SKM-1 (cell line): ENCODE measurements around the gene PDZRN3.

Experiments used
- DNase-seq: peaks from one replicate; lab custom pipeline; 2025; ENCODE audit not compliant: unreplicated experiment; lab: John Stamatoyannopoulos, UW

PDZRN3 gene

DNA sequence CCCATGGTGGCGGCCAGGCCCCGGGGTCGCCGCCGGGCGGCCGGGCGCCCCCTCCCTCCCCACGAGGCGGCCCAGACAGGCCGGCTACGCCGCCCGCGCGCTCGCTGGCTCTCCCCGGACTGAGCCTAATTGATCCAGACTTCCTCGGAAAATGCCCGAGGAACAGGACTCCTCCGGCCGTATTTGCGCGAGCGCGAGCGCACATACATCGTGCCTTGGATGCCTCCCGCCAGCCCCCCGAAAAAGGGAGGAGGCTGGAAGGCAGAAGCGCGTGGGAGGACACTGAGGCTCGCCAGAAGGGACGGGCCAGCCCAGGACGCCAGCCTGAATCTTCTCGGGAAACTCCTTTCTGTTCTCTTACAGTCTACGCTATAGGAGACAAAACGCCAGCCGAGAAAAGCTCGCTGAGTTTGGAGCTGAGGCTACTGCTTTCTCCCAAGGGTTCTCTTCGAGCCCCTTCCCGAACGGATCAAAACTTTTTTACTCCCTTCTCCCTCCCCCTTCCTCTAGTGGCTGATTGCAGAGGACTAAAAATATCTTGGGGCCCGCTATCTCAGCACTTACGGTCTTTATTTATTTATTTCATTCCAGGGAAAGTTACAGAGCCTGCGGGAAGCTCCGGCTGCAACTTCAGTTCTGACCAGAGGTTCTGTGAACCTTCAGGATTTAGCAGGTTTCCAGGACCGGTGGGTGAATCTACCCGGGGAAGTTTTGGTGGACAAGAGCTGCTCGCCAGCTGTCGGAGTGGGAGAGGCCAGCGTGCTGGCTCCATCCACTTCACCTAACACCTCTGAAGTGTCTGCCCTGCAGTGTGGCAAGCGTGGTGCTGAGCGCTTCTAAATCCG is at the start of gene PDZRN3:
Gene PDZRN3 (minus strand): TSS at position 121 of the 845 bp plus-strand sequence.
- no peak for DNase-seq

DNA sequence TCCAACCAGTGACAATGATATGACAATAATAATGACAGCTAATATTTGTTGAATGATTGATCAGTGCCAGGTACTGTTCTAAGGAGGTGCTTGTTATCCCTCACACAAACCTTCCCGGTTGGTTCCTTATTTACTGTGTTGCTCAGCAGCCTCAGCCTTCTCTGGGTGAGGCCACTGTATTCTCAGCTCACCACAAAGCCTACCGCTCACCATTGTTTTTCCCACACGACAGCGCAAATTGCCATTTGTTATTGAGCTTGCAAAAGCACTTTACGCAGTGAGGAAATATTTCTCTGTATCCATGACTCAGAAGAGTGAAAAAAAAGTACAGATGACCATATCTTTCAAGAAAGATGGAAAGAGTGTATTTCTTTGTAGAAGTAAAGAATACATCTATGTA is 49.5 kb upstream of the PDZRN3 start:
- DNase-seq: no peak

DNA sequence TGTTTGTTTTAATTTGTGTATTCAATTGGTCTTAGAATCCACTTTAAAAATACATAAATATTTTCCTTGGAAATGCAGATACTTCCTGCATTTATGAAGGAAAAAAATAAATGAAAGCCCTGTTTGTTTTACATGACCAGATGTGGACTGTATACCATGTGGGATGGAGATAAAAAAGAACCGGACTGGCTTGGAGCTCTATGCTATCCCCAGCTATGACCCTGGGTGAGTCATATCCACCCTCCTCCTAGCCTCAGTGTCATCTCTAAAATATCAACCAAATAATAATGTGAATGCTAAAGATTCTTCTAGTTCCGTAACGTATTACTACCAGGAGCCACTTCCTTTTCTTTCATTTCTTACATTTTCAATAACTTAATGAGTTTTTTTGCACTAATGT is 44.5 kb upstream of the PDZRN3 start:
- no peak for DNase-seq

DNA sequence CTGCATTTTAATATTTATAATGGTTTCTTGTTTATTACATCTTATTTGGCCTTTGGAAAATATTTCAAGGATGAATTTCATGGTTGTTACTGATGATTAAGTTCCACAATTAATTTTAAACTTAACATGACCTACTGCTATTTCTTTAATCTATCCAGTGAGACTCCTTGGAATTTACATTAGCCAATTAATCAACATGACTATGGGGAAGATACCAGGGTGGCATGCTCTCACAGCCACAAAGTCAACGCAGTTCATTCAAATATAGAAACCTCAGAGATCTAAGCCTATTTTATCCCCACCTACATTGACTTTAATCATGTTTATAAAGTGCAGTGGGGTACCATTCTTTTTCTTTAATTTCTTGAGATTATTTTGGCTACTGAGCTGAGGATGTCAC is 43.6 kb upstream of the PDZRN3 start:
- DNase-seq: no peak

DNA sequence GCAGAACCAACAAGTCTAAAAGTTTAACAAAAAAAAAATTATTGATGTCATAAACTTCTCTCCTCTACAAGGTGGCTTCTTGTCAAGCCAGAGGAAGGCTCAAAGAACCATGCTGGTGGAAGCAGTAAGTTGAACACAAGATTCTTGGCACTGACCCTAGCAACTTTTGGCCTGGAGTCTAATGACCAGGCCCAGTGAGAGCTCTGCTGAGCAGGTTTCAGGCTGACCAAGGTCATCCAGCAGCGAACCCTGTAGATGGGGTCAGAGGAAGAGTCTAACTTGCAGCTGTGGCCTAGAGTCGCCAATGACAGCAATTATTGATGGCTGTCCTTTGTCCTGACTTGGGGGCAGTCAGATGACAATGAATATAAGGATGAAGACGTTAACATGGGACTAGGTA is 43.1 kb upstream of the PDZRN3 start:
- no peak for DNase-seq

DNA sequence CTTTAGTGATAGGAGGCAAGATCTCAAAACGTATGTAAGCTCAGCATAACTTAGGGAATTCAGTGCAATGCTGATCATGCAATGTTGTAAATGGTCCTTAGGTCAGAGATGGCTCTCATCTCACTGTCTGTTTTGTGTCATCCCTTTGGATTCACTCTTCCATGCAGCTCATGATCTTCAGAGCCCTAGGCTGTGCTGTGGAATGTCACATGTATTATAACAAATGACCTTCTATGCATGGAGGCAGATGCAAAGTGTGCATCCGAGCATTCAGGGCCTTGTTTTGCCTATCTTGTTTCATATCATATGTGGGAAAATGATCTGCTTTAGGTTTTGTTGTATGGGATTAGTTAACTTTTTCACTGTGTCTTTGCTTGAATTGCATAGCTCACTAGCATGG is 40.5 kb upstream of the PDZRN3 start:
- no peak for DNase-seq

DNA sequence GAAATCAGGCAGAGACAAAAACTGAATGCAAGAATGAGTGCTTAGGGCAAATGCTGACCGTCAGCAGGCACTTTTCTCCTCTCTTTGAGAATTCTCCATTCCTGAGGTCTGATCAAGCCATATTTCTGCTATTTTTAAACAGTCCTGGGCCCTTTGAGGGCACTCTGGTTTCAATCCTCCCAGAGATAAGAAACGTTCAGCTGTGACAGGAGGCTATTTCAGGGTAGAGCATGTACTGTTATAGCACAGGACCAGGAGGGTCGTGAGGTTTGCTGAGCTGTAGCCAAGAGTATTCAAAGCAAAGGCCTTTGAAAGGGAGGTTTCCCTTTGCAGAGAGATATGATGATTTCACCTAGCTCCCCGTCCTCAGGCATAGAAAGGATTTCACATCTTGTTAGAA is 39.6 kb upstream of the PDZRN3 start:
- DNase-seq: no peak

DNA sequence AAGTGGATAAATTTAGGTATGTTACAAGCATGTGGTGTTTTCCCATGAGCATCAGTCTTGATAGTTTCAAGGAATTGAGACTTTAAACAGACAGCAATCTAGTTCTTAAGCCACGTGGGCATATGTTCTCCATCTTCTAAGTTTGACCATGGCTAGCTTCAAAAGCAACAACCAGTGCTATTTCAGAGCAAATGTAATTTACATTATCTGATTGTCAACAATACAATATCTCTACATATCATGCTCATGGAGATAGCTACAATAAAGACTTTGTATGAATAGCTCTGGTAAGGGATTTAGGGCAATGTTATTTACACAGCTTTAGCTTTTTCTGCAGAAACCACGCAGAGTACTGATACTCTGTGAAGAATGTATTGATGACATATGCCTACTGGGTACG is 38.8 kb upstream of the PDZRN3 start:
- no peak for DNase-seq

DNA sequence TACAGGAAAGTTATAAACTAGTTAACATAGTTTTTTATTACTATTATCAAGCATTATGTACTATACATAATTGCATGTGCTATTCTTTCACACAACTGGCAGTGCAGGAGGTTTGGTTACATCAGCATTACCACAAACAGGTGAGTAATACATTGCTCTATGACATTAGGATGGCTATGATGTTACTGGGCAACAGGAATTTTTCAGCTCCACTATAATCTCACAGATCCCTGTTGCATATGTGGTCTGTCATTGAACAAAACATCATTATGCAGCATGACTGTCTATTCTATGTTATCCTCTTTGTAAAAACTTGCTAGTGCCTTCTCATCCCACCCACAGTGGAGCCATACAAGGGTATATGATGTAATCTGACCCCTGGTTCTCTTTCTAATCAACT is 36.5 kb upstream of the PDZRN3 start:
- no peak for DNase-seq

DNA sequence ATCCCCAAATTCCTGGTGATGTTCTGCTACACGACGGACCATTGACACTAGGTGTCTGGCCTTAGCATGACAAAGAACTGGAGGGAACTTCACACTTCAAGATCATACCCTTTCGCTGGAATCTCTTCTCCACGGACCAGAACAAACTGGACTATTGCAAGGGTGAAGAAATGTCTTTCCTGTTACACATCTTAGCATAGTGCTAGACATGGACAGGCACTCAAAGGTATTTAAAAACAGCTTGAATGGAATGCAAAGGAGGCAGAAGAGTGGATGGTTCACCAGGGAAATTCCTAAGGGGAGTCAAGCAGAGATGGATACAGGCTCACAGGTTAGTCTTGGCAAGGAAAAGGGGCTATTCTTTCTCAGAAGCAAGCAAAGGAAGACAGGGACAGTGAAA is 33.5 kb upstream of the PDZRN3 start:
- no peak for DNase-seq

DNA sequence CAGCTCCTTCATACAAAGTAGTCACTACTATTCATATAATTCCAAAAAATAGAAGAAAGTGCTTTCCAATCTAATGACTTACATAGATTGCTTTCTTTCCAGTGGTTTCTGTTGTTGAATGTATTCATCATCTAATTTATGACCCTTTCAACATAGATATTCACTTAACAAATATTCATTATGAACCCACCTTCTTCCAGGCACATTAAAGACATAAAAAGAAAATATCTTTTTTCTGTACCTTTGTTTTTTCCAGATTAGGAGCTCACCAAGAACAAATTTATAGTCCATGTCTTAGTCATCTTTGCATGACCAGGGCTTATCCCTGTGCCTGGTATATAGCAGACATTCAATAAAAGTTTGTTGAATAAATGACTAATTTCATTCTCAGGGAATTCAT is 32.4 kb upstream of the PDZRN3 start:
- DNase-seq: no peak

DNA sequence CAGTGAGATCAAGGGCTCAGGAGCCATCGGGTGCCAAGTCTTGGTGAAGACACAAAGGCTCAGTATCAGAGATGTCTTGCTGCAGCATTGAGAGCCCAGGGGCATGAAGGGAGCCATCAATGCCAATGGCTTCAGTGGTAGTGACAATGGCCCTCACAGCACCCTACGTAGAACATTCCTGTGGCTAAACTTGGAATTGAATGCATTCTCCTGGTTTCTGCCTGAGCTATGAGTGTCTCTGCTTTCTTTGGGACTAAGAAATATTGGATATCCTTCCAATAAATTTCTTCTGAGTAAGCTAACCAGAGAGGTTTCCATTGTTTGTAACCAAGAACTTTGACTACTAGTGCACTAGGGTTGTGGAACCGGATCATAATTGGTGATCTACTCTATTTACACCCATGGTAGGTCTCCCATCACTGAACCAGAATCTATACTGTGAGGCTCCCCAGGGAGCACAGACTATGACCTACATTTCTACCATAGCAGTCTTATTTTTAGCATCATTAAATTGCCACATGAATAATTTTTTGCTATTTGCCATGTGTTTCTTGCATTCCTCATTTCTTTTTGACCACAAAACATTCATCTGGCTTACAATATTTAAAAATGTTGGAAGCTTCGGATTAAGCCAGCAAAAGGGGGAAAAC is 31.6 kb upstream of the PDZRN3 start:
- no peak for DNase-seq

DNA sequence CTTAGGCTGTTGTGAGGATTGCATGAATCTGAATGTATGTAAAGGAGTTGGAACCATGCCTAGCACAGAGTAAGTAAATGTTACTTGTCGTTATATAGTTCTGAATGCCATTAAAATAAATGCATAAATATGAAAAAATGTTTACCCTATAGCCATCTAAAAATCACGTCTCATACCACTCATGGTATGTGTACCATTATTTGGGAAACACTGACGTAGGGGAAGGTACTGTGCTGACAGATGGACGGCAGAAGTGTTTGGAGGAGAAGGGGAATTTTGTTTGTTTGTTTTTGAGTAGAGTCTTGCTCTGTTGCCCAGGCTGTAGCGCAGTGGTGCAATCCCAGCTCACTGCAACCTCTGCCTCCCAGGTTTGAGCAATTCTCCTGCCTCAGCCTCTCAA is 30.5 kb upstream of the PDZRN3 start:
- no peak for DNase-seq

DNA sequence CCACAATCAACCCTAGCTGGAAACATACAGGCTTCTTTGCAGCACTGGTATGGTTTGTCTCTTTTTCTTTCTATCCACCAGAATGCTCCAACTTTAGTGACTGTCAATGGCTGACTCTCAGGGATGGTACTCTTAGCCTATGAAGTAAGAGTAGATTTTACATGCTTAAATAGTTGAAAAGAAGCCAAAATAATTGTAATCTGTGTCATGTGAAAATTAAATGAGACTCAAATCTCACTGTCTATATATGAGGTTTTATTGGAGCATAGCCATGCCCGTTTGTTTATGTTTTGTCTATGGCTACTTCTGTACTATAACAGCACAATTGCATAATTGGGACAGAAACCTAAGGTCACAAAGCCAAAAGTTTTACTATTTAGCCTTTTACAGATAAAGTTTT is 29.1 kb upstream of the PDZRN3 start:
- no peak for DNase-seq

DNA sequence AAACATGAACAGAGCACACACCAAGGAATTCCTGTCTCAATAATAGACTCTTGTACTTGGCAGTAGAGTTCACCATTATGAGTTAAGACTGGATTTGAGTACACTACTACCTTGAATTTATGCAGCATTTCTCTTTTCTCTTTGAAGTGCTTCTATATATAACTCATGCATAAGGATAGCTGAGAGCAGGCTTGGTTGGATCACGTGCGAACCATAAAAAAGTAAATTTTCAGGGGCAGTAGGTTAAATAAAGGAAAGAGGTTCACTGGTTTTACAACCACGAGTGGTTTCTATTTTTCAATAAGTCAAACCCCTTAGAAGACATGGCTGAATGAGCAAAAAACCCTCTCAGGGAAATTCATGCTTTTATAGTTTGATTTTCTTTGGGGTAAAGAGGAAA is 28.6 kb upstream of the PDZRN3 start:
- DNase-seq: no peak

DNA sequence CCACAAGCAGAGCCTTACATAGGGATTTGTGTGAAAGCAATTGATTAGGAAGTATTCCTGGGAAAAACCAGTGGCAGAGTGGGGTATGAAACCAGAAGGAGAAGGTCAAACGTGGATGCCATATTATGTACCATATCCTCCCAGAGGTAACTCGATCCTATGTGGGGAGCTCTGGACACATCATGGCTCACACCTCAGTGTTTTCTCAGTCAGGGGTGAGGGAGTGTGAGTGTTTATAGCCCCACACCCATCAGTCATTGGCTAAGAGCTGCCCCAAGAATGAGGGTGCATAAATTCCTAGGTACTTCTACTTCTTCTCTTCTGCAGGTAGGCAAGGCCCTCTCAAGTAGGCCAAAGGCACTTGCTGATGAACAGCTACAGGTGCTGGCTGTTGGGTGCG is 28.2 kb upstream of the PDZRN3 start:
- DNase-seq: no peak

DNA sequence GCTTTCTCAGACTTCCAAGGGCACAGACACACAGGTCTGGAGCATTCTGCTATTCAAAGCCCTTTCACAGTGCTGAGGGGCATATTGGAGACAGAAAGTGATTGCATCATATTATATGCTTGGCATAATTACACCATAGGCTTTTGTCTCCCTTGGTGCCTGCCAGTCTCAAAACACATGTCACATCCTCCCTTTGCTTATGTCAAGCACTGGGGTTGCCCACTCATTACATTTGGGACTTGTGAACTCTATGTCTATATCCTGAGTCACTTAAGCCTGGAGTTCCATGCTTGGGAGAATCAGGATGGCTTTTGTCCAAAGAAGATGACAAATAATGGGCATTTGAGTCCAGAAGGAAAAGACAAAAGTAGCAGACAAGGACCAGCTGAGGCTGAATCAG is 12.3 kb upstream of the PDZRN3 start:
- DNase-seq: no peak

DNA sequence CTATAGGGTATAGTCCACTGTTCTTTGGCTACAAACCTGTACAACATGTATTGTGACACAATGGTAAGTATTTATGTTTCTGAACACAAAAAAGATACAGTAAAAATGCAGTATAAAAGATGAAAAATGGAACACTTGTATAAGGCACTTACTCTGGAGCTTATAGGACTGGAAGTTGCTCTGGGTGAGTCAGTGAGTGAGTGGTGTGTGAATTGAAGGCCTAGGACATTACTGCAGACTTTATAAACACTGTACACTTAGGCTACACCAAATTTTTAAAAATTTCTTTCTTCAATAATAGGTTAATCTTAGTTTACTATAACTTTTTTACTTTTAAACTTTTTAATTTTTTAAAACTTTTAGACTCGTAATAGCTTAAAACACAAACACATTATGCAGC is 10.5 kb upstream of the PDZRN3 start:
- DNase-seq: no peak

DNA sequence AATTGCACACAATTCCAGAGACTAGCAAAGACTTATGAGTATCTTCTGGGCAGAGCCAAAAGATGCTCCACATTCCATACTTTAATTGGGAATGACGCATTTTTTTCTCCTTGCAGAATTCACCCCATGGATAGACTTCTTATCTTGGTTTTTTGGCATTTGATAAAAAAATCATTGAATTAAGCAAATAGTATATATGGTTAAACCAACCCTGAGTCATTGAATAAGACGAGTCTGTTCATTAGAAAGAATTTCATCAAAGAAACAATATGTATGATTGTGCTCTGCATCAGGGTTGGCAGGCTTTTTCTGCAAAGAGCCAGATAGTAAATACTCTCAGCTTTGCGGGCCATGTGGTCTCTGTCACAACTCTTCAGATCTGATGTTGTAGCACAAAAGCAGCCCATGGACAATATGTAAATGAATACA is 9.2 kb upstream of the PDZRN3 start:
- no peak for DNase-seq

DNA sequence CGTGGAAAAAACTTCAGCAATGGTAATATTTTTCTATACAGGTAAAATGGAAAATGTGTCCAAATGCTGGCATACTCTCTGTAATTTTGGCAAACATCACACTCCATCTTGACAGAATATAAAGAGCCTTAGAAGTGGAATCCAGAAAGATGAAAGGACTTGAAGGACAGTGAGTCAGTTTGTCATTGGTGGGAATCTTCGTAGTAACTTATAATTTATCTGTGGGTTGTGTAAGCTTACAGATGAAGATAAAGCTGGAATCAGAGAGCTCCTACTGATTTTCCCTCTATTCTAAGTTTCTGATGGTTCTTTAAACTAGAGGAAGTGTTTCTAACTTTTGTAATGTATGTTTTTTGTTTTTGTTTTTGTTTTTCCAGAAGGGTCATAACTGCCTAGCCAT is 8.7 kb upstream of the PDZRN3 start:
- no peak for DNase-seq

DNA sequence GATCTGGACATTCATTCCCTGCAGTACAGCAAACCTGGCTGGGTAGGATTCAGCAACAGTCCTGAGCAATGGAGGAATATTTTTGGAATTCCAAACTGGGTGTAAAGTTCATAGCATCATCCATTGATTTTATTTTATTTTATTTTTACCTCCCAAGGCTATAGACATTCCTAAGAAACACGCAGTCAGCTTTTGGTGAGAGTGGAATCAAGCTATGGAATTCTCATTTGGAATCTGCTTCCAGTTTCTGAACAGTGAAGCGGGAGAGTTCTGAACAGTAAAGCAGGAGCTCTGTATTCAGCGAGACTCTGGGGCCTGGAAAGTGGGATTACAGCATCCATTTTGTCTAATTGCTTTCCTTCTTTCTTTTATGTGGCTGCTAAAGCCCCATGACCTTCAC is 1.4 kb upstream of the PDZRN3 start:
- no peak for DNase-seq

DNA sequence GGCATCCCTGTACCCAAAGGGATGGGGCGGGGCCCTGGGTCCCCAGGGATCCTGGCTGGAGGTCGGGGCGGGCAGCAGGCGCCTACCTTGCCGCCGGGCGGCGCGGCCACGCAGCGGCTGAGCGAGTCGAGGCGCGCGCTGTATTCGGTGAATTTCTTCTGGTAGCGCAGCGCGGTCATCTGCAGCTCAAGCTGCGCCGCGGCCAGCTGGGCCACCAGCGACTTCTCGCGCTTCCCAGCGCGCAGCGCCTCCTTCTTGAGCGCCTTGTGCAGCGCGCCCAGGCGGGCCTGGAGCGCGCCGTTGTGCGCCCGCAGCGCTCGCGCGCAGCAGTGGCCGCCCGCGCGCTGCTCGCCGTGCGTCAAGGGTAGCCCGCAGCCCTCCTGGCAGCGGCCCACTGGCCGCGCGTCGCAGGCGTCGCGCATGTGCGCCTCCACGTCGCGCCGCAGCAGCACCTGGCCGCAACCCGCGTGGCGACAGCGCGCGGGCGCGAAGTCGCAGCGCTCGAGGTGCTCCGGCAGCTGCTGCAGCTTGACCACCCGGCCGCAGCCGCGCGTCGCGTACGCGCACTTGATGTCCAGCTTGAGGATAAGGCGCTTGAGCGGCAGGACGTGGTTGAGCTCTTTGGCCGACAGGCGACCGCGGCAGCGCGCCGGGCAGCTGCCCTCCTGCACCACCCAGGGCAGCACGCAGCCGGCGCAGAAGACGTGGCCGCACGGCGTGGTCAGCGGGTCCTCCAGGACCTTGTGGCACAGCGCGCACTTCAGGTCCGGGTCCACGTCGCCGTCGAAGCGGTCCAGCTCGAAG is 522 bp downstream of the PDZRN3 start:
- no peak for DNase-seq
